Natural killer cell (primary cell): ENCODE results near the gene ERI2. TPM values are rescaled to one million over a fixed set of nuclear protein-coding genes. Genes with fewer than 3 reads are reported as not detected.

Experiments
- ATAC-seq, 3 donors: fragments of 150-1000 bp in 2 of 3; fragments of 200-7000 bp in 1 of 3; cut with Tn5 transposase; 1 replicate in 1 of 3; 2 replicates in 2 of 3; pipeline ENCODE4 v1.10.0; 2021; ENCODE audit warnings: mild to moderate bottlenecking in 2 of 3, moderate library complexity in 2 of 3
- DNase-seq, 2 donors: peaks; one replicate each; pipeline versions ENCODE4 v3.0.0 to v3.0.0-alpha.2; 2013 to 2021; ENCODE audit warnings: mixed read lengths in 1 of 2
- H3K27ac ChIP-seq: one replicate; pipeline ENCODE4 v1.5.1; 2013; ENCODE audit warnings: mild to moderate bottlenecking, low read length
- H3K27me3 ChIP-seq: one replicate; pipeline ENCODE4 v1.6.1; 2013; ENCODE audit warnings: low read length; ENCODE audit not compliant: control insufficient read depth, insufficient read depth
- H3K36me3 ChIP-seq: one replicate; pipeline ENCODE4 v1.6.1; 2013; ENCODE audit warnings: low read length; ENCODE audit not compliant: control insufficient read depth, insufficient read depth
- H3K4me1 ChIP-seq: one replicate; pipeline ENCODE4 v1.6.1; 2013; ENCODE audit warnings: low read length; ENCODE audit not compliant: control insufficient read depth, insufficient read depth
- H3K4me3 ChIP-seq: one replicate; pipeline ENCODE4 v1.5.1; 2013; ENCODE audit warnings: low read length
- H3K9me3 ChIP-seq: one replicate; pipeline ENCODE4 v1.6.1; 2013; ENCODE audit warnings: low read length; ENCODE audit not compliant: control insufficient read depth, insufficient read depth
- H3K27ac Mint-ChIP-seq, 2 donors: one replicate each; pipeline ENCODE4 v1.8.0; 2022; ENCODE audit warnings: mild to moderate bottlenecking in 2 of 2, mixed read lengths in 2 of 2, moderate library complexity in 1 of 2
- H3K27me3 Mint-ChIP-seq, 2 donors: one replicate each; pipeline ENCODE4 v1.8.0; 2022; ENCODE audit warnings: low read depth in 2 of 2, mixed read lengths in 2 of 2
- H3K36me3 Mint-ChIP-seq: one replicate; pipeline ENCODE4 v1.8.0; 2022; ENCODE audit warnings: mixed read lengths
- H3K4me1 Mint-ChIP-seq, 2 donors: one replicate each; pipeline ENCODE4 v1.8.0; 2022; ENCODE audit warnings: mixed read lengths in 2 of 2
- H3K4me3 Mint-ChIP-seq: one replicate; pipeline ENCODE4 v1.8.0; 2022; ENCODE audit warnings: mild to moderate bottlenecking, moderate library complexity, mixed read lengths
- H3K9me3 Mint-ChIP-seq, 2 donors: one replicate each; pipeline ENCODE4 v1.8.0; 2022; ENCODE audit warnings: mixed read lengths in 2 of 2
- CTCF ChIP-seq: fragments of 200-600 bp; IDR thresholded peaks from one replicate; pipeline ENCODE4 v1.8.0; 2022; ENCODE audit warnings: antibody characterized with exemption
- WGBS: methylation state at CpG from one replicate; pipeline ENCODE4 v1.1.7; 2013; ENCODE audit warnings: missing lambda C conversion rate; ENCODE audit not compliant: insufficient coverage; 5-methylcytosine and 5-hydroxymethylcytosine counted together
- intact Hi-C: fragments of 100-400 bp; cut with micrococcal nuclease; formaldehyde crosslinking; loops from one replicate; pipeline ENCODE4 v1.14.2; 2022
- total RNA-seq, 4 donors: library from RNA; stranded (reverse); fragments of 120-200 nt in 1 of 4; gene quantifications; one replicate each; pipeline versions ENCODE4 v1.2.3 to v1.2.4, GENCODE V29; 2013 to 2022

The ERI2 gene
- total RNA-seq, 3 donors from 2014 or later (not counting 1 experiment from before 2014, with no cell fraction given) = 2.4 to 3.5 (median 2.8) TPM

- Mint-ChIP-seq H3K9me3 (peaks cover 2 to 7% of the 10 kb centered on the region in 2 donors), H3K4me1 (peaks cover 0 to 6% of the 10 kb centered on the region in 2 donors), H3K36me3 (peaks cover 11% of the 10 kb centered on the region), H3K4me3 (no peak overlapping the region), H3K27me3 (no peaks in the 10 kb centered on the region), H3K27ac (no peak overlapping the region)
- Histone ChIP-seq H3K4me3 (no peak overlapping the region), H3K4me1 (peaks cover 6% of the 10 kb centered on the region), H3K27ac (no peak overlapping the region), H3K9me3 (peaks cover 6% of the 10 kb centered on the region), H3K27me3 (no peaks in the 10 kb centered on the region), H3K36me3 (no peaks in the 10 kb centered on the region)
- TF ChIP-seq CTCF = no peak
- DNase-seq = no peak
- no peak for ATAC-seq
- WGBS = 99% methylated on average over 3 of the region's 3 CpGs
- intact Hi-C loops = no loop called here
These were observed 59.8 kb downstream of the ERI2 start for GRCh38 chr16:20746461-20746860.

Other genes starting within 250 kb of the ERI2 start
- gene ACSM2B, start 230.1 kb downstream of the ERI2 start, total RNA-seq = not detected
- gene ACSM1, start 108.8 kb downstream of the ERI2 start, total RNA-seq = under 1 TPM; 0.19 to 0.41 (median 0.35) TPM
- 10 to 100 TPM; 86.1 to 92.2 (median 87.1) TPM for gene THUMPD1, start 64.7 kb downstream of the ERI2 start, total RNA-seq
- 1 to 10 TPM; 3.7 to 4.4 (median 4.4) TPM for gene ACSM3, start 42.5 kb downstream of the ERI2 start, total RNA-seq
- gene REXO5, start 55 bp upstream of the ERI2 start, total RNA-seq = 1 to 10 TPM; 1.5 to 6.0 (median 1.7) TPM
- 1 to 10 TPM; 5.3 to 9.3 (median 6.1) TPM for gene DCUN1D3, start 93.9 kb upstream of the ERI2 start, total RNA-seq
- gene LYRM1, start 94.3 kb upstream of the ERI2 start, total RNA-seq = 10 to 100 TPM; 15.3 to 25.7 (median 17.2) TPM